Activated CD8-positive, alpha-beta T cell treated with anti-CD3 and anti-CD28 coated beads for 36 hours (primary cell): ENCODE results near the gene CHST9. TPM values are rescaled to one million over a fixed set of nuclear protein-coding genes. Genes with fewer than 3 reads are reported as not detected.

Source experiments
- ATAC-seq: fragments of 200-7000 bp; cut with Tn5 transposase; one replicate; pipeline ENCODE4 v1.10.0; 2021; ENCODE audit warnings: mild to moderate bottlenecking, moderate library complexity
- CTCF ChIA-PET: fragments of 350-600 bp; sonication (Branson Sonifier 250); formaldehyde crosslinking; loops from one replicate; lab custom pipeline; 2021; ENCODE audit warnings: antibody characterized with exemption; lab: Charles Lee
- POLR2A ChIA-PET: fragments of 350-600 bp; sonication (Branson Sonifier 250); formaldehyde crosslinking; loops from one replicate; lab custom pipeline; 2021; ENCODE audit warnings: antibody characterized with exemption; lab: Charles Lee
- DNase-seq: peaks from one replicate; pipeline ENCODE4 v3.0.0-alpha.2; 2020
- H3K27ac Mint-ChIP-seq: one replicate; pipeline ENCODE4 v1.8.0; 2021; ENCODE audit warnings: mild to moderate bottlenecking, mixed read lengths
- H3K27me3 Mint-ChIP-seq: one replicate; pipeline ENCODE4 v1.8.0; 2021; ENCODE audit warnings: mixed read lengths
- H3K36me3 Mint-ChIP-seq: one replicate; pipeline ENCODE4 v1.8.0; 2021; ENCODE audit warnings: low read depth, mixed read lengths
- H3K4me1 Mint-ChIP-seq: one replicate; pipeline ENCODE4 v1.8.0; 2021; ENCODE audit warnings: low read depth, mixed read lengths
- H3K4me3 Mint-ChIP-seq: one replicate; pipeline ENCODE4 v1.8.0; 2021; ENCODE audit warnings: mild to moderate bottlenecking, moderate library complexity, mixed read lengths
- H3K9me3 Mint-ChIP-seq: one replicate; pipeline ENCODE4 v1.8.0; 2021; ENCODE audit warnings: mixed read lengths
- intact Hi-C: fragments of 100-400 bp; cut with micrococcal nuclease; formaldehyde crosslinking; loops from one replicate; pipeline ENCODE4 v1.10.0; 2022
- total RNA-seq, 2 experiments: library from RNA; stranded (reverse); gene quantifications; one replicate each; pipeline ENCODE4 v1.2.3, GENCODE V29; 2021
- TF ChIP-seq, protein P1 (sequence below): fragments of 200-600 bp; IDR thresholded peaks from one replicate; pipeline ENCODE4 v1.8.0; 2022; ENCODE audit warnings: antibody characterized with exemption, mild to moderate bottlenecking

CHST9 gene
- total RNA-seq, 2 experiments from 2014 or later = not detected

DNA sequence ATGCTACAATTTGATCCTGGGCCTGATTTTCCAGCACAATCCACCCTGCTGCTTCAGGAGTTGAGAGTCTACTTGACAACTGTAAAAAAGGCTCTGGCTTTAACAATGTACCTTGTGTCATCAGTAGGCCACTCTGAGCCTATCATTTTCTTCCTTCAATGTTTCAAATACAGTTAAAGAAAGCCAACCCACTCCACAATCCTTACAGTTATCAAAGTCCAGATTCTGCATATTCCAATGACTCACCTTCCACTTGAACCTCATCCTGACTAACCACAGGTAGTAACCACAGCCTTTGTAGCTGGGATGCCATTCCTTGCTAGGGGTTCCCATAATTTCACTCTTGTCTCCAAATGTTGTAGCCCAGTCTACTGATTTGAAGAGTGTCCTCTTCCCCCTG is 284.1 kb downstream of the CHST9 start:
- ATAC-seq = no peak
- POLR2A ChIA-PET = no interaction called here
- TF ChIP-seq, protein P1, sequence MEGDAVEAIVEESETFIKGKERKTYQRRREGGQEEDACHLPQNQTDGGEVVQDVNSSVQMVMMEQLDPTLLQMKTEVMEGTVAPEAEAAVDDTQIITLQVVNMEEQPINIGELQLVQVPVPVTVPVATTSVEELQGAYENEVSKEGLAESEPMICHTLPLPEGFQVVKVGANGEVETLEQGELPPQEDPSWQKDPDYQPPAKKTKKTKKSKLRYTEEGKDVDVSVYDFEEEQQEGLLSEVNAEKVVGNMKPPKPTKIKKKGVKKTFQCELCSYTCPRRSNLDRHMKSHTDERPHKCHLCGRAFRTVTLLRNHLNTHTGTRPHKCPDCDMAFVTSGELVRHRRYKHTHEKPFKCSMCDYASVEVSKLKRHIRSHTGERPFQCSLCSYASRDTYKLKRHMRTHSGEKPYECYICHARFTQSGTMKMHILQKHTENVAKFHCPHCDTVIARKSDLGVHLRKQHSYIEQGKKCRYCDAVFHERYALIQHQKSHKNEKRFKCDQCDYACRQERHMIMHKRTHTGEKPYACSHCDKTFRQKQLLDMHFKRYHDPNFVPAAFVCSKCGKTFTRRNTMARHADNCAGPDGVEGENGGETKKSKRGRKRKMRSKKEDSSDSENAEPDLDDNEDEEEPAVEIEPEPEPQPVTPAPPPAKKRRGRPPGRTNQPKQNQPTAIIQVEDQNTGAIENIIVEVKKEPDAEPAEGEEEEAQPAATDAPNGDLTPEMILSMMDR = no peak

DNA sequence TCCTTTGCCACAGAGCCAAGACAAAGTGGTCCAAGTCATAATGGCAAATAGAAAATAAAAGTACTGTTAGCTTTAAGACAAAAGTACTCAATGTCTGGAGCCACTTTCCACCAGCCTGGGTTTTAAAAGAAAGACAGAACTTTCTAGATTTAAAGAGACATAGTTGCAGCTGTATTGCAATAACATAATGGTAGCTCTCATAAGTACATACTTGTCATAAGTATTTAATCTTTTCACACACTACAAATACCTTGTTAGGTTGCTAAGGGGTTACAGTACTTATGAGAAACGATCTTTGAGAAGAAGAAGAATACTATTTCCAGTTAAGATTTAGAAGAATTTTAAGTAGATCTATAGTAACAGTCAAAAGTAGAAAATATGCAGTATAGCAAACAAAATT is 290.7 kb downstream of the CHST9 start:
- Mint-ChIP-seq H3K27ac (no peak overlapping the region), H3K4me1 (no peaks in the 10 kb centered on the region), H3K9me3 (no peaks in the 10 kb centered on the region), H3K27me3 (peaks cover 1% of the 10 kb centered on the region), H3K4me3 (no peak overlapping the region), H3K36me3 (no peaks in the 10 kb centered on the region)
- CTCF ChIA-PET = no interaction called here
- POLR2A ChIA-PET = no interaction called here
- TF ChIP-seq, protein P1 = no peak
- DNase-seq (no peak), ATAC-seq (no peak)
- intact Hi-C loops = no loop called here

More for the DNA sequence above, 284.1 kb downstream of the CHST9 start:
- no peak for DNase-seq
- Mint-ChIP-seq H3K36me3 (no peaks in the 10 kb centered on the region), H3K4me1 (no peaks in the 10 kb centered on the region), H3K4me3 (no peak overlapping the region), H3K9me3 (peaks cover 9% of the 10 kb centered on the region), H3K27ac (no peak overlapping the region), H3K27me3 (no peaks in the 10 kb centered on the region)
- CTCF ChIA-PET = no interaction called here
- intact Hi-C loops = no loop called here

DNA sequence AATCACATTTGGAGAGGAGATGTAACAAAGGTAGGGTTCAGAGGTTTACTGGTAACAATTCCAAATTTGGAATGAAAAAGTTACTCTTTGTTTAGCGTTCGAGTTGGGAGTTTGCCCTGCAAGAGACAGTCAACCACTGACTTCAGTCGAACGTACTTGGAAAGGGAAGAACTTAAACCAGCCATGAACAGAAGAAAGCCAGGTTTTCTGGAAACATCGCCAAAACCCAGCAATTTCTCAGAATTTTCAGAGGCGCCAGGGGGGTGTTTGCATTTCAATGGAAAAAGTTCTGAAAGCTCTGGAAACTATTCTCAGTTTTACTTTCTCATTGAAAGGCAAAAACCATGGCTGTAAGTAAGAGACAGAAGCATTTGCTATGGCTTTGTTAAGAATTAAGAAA is 291.1 kb downstream of the CHST9 start:
- H3K27ac Mint-ChIP-seq = no peak overlapping the region
- H3K27me3 Mint-ChIP-seq = peaks cover 1% of the 10 kb centered on the region
- TF ChIP-seq, protein P1 = no peak
- CTCF ChIA-PET = no interaction called here
- intact Hi-C loops = no loop called here
- no peaks in the 10 kb centered on the region for H3K9me3 Mint-ChIP-seq
- no peaks in the 10 kb centered on the region for H3K4me1 Mint-ChIP-seq
- DNase-seq = no peak
- no peaks in the 10 kb centered on the region for H3K36me3 Mint-ChIP-seq
- no peak for ATAC-seq
- POLR2A ChIA-PET = no interaction called here
- H3K4me3 Mint-ChIP-seq = no peak overlapping the region

DNA sequence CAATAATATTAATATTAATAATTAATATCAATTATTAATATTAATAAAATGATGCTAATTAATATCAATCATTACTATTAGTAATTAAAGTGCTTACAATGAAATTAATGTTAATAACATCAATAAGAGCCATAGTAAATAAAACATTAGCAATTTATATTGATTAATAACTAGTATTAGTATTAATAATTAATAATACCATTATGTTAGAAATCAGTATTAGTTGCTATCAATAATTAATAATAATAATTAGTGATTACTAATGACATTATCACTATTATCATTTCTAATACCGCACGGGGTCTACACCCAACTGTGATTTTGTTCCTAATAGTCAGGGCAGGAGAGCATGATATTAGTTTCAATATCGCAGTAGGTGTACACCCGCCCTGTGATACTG is 296.8 kb downstream of the CHST9 start:
- DNase-seq = no peak
- TF ChIP-seq, protein P1 = no peak
- no peaks in the 10 kb centered on the region for H3K36me3 Mint-ChIP-seq
- no peaks in the 10 kb centered on the region for H3K4me1 Mint-ChIP-seq
- ChIA-PET POLR2A (no interaction called here), CTCF (no interaction called here)
- no peak overlapping the region for H3K27ac Mint-ChIP-seq
- ATAC-seq = no peak
- H3K9me3 Mint-ChIP-seq = no peaks in the 10 kb centered on the region
- intact Hi-C loops = no loop called here
- no peak overlapping the region for H3K4me3 Mint-ChIP-seq
- no peaks in the 10 kb centered on the region for H3K27me3 Mint-ChIP-seq

DNA sequence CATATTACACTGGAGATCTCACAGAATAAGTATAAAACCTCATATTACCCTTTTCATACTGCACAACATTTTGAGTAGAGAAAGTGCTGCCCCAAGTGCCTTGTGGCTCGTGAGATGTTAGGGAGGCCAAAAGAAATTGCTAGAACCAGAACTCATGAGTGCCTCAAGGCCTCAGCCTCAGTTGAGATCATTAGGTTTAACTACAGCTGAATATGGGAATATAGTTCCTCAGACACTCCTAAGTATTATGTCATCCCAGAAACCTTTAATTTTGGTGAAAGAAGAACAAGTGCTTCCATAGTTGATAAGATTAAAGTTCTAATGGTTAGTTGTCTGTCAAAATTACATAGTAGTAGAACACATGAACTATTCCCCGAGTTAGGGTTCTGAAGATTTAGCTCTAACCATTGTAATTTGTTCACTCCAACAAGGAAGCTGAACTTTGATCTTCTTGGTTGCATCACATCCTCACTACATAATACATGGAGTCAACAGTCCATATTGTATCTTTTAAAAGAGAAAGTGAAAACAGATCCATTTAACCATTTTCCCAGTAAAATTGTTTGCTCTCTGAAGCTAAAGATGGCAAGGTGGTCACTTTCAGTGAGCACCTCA is 310.0 kb downstream of the CHST9 start:
- Mint-ChIP-seq H3K4me3 (no peak overlapping the region), H3K36me3 (no peaks in the 10 kb centered on the region), H3K4me1 (no peaks in the 10 kb centered on the region), H3K27ac (no peak overlapping the region), H3K27me3 (no peaks in the 10 kb centered on the region), H3K9me3 (no peaks in the 10 kb centered on the region)
- POLR2A ChIA-PET = no interaction called here
- CTCF ChIA-PET = no interaction called here
- intact Hi-C loops = loop anchor here (5.0 kb wide), 1 partner anchor 52 kb away; no protein-coding TSS in a partner anchor
- no peak for ATAC-seq
- TF ChIP-seq, protein P1 = no peak
- no peak for DNase-seq
